OCI-M2 (cell line): Measurements from ENCODE around the gene METTL14.

Source experiments
- DNase-seq: peaks from one replicate; lab custom pipeline; 2025; ENCODE audit not compliant: unreplicated experiment; lab: John Stamatoyannopoulos, UW

Gene METTL14

GRCh38 chr4:118732591-118733330, 47.6 kb downstream of the METTL14 start:
- DNase-seq: no peak

- DNase-seq: no peak
These were observed 49.5 kb downstream of the METTL14 start for GRCh38 chr4:118734491-118735205.

GRCh38 chr4:118736900-118737299, 51.7 kb downstream of the METTL14 start:
- DNase-seq: no peak

GRCh38 chr4:118738090-118738489, 52.9 kb downstream of the METTL14 start:
- no peak for DNase-seq

- no peak for DNase-seq
These were observed 54.0 kb downstream of the METTL14 start for GRCh38 chr4:118739022-118739713.

GRCh38 chr4:118740869-118741268, 55.7 kb downstream of the METTL14 start:
- no peak for DNase-seq

GRCh38 chr4:118741301-118741855, 56.2 kb downstream of the METTL14 start:
- DNase-seq: no peak

GRCh38 chr4:118742050-118742449, 56.9 kb downstream of the METTL14 start:
- no peak for DNase-seq

GRCh38 chr4:118743867-118744266, 58.7 kb downstream of the METTL14 start:
- DNase-seq: no peak

GRCh38 chr4:118745357-118745756, 60.2 kb downstream of the METTL14 start:
- no peak for DNase-seq

- no peak for DNase-seq
These were observed 61.2 kb downstream of the METTL14 start for GRCh38 chr4:118746251-118746919.

GRCh38 chr4:118749347-118749988, 64.3 kb downstream of the METTL14 start:
- no peak for DNase-seq

- DNase-seq: no peak
These were observed 66.6 kb downstream of the METTL14 start for GRCh38 chr4:118751629-118752323.

GRCh38 chr4:118752551-118752950, 67.4 kb downstream of the METTL14 start:
- no peak for DNase-seq

- no peak for DNase-seq
These were observed 67.9 kb downstream of the METTL14 start for GRCh38 chr4:118753096-118753495.

GRCh38 chr4:118753685-118754084, 68.5 kb downstream of the METTL14 start:
- DNase-seq: no peak

- DNase-seq: no peak
These were observed 69.7 kb downstream of the METTL14 start for GRCh38 chr4:118754890-118755289.

GRCh38 chr4:118755438-118756226, 70.4 kb downstream of the METTL14 start:
- DNase-seq: no peak

- DNase-seq: no peak
These were observed 71.2 kb downstream of the METTL14 start for GRCh38 chr4:118756429-118756828.
